ENCODE data around the gene RAD54L2.
"Not testable (repeated sequence)": the region's sequence is repeated elsewhere in the genome, so short reads cannot be mapped to it uniquely, and the experiment has no call there.

Gene RAD54L2

GRCh38 chr3:51544011-51544775 is 5.7 kb downstream of the RAD54L2 start:
- peak; percentile 4 for DNase-seq

GRCh38 chr3:51547274-51547673 is 8.8 kb downstream of the RAD54L2 start:
- DNase-seq: no peak

GRCh38 chr3:51549311-51549710 is 10.8 kb downstream of the RAD54L2 start:
- DNase-seq: no peak

- no peak for DNase-seq
These were observed 11.7 kb downstream of the RAD54L2 start for GRCh38 chr3:51550080-51550819.

GRCh38 chr3:51557993-51558392 is 19.5 kb downstream of the RAD54L2 start:
- no peak for DNase-seq

GRCh38 chr3:51559411-51559888 is 20.9 kb downstream of the RAD54L2 start:
- DNase-seq: no peak

GRCh38 chr3:51559961-51560360 is 21.4 kb downstream of the RAD54L2 start:
- no peak for DNase-seq

GRCh38 chr3:51562403-51562802 is 23.9 kb downstream of the RAD54L2 start:
- not testable (repeated sequence) for DNase-seq

GRCh38 chr3:51568036-51568435 is 29.5 kb downstream of the RAD54L2 start:
- DNase-seq: no peak

GRCh38 chr3:51568996-51569395 is 30.5 kb downstream of the RAD54L2 start:
- DNase-seq: no peak

GRCh38 chr3:51578238-51578637 is 39.7 kb downstream of the RAD54L2 start:
- no peak for DNase-seq

GRCh38 chr3:51580418-51580817 is 41.9 kb downstream of the RAD54L2 start:
- DNase-seq: no peak

- DNase-seq: no peak
These were observed 43.0 kb downstream of the RAD54L2 start for GRCh38 chr3:51581524-51581923.

GRCh38 chr3:51585197-51585596 is 46.7 kb downstream of the RAD54L2 start:
- DNase-seq: no peak

- DNase-seq: no peak
These were observed 47.4 kb downstream of the RAD54L2 start for GRCh38 chr3:51585871-51586270.
